NCI-H226 (cell line): ENCODE results near the gene APOBEC3H.

Source experiments
- DNase-seq: peaks from one replicate; pipeline ENCODE4 v3.0.0-alpha.2; 2015

The APOBEC3H gene

GRCh38 chr22:39138357-39138997 is 41.4 kb downstream of the APOBEC3H start:
- DNase-seq, result no peak

GRCh38 chr22:39139933-39140332 is 42.9 kb downstream of the APOBEC3H start:
- no peak for DNase-seq

GRCh38 chr22:39142088-39142680 is 45.1 kb downstream of the APOBEC3H start:
- DNase-seq, result no peak

- DNase-seq, result no peak
Measured at GRCh38 chr22:39144101-39144767, 47.2 kb downstream of the APOBEC3H start.

GRCh38 chr22:39146256-39147101 is 49.4 kb downstream of the APOBEC3H start:
- no peak for DNase-seq

- DNase-seq, result no peak
Measured at GRCh38 chr22:39147335-39148025, 50.4 kb downstream of the APOBEC3H start.

GRCh38 chr22:39148026-39148726 is 51.1 kb downstream of the APOBEC3H start:
- DNase-seq, result no peak

- peak; percentile 76 for DNase-seq
Measured at GRCh38 chr22:39148727-39149535, 51.9 kb downstream of the APOBEC3H start.

GRCh38 chr22:39149915-39150847 is 53.1 kb downstream of the APOBEC3H start:
- DNase-seq, result no peak

- peak; percentile 53 for DNase-seq
Measured at GRCh38 chr22:39150848-39151215, 53.8 kb downstream of the APOBEC3H start.

- no peak for DNase-seq
Measured at GRCh38 chr22:39151329-39151975, 54.4 kb downstream of the APOBEC3H start.

- DNase-seq, result no peak
Measured at GRCh38 chr22:39152024-39152510, 55.0 kb downstream of the APOBEC3H start.

GRCh38 chr22:39152511-39153219 is 55.6 kb downstream of the APOBEC3H start, which contains the start of gene CBX7:
CBX7 (minus strand) TSS chr22:39152680; CDS start chr22:39152444, 236 bp downstream.
- DNase-seq, result peak; percentile 56

GRCh38 chr22:39153220-39153717 is 56.2 kb downstream of the APOBEC3H start:
- no peak for DNase-seq
